Activated CD4-positive, CD25-positive, alpha-beta regulatory T cell treated with anti-CD3 and anti-CD28 coated beads, Interleukin-2, amount 50 U/mL, for 24 hours (primary cell): ENCODE results near the gene RNFT2.
"Not testable (repeated sequence)": the region's sequence is repeated elsewhere in the genome, so short reads cannot be mapped to it uniquely, and the experiment has no call there.

Experiments
- ATAC-seq, 2 donors: fragments of 150-1000 bp; cut with Tn5 transposase; one replicate each; pipeline ENCODE4 v1.10.0; 2021; ENCODE audit warnings: mild to moderate bottlenecking in 1 of 2, moderate library complexity in 1 of 2

The RNFT2 gene

DNA sequence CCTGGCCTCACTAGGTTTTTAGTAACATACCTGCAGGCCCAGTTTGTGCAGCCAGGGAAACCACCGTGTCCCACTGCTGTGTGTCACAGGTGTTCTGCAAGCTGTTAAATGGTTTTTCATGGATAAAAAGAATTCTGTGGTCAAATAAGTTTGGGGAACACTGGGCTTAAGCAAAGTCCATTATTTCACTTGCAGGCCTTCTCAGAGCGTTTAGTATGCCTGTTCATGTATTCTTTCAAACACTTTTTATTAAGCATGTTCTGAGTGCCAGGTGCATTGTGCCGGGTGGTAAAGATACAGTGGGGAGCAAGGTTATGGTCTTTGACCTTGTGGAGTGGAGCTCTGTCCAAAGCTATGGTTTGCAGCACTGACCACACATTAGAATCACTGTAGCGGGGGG is 7.4 kb downstream of the RNFT2 start:
- ATAC-seq, result no peak

DNA sequence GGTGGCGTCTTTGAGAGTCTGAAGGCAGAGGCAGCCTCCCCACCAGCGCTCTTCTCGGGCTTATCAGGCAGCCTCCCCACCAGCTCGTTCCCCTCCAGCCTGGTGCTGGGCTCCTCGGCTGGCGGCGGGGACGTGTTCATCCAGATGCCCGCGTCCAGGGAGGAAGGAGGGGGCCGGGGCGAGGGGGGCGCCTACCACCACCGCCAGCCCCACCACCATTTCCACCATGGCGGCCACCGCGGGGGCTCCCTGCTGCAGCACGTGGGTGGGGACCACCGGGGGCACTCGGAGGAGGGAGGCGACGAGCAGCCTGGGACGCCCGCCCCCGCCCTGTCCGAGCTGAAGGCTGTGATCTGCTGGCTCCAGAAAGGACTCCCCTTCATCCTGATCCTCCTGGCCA is 11.8 kb downstream of the RNFT2 start:
- ATAC-seq, result no peak

DNA sequence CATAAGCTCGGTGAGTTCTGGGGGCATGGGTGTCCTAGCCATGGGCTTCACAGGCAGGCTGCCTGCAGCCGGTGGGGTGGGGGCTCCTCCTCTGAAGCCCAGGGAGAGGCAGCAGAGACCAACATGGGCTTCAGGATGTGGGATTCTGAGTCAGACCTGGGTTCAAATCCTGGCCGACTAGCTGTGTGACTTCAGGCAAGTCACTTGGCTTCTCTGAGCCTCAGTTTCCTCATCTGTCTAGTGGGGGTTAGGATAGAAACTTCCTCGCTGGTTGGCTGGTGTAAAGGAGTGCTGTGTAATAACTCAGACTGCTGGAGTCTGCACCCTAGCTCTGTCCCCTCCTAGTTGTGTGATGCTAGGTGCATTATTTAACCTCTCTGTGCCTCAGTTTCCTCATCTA is 12.2 kb downstream of the RNFT2 start:
- no peak for ATAC-seq

DNA sequence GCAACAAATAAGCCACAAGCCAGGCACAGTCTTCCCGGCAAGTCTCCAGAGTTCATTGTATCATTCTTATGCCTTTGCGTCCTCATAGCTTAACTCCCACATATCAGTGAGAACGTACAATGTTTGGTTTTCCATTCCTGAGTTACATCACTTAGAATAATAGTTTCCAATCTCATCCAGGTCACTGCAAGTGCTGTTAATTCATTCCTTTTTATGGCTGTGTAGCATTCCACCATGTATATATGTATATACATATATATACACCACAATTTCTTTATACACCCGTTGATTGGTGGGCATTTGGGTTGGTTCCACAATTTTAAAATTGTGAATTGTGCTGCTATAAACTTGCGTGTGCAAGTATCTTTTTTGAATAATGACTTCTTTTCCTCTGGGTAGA is 16.0 kb downstream of the RNFT2 start:
- ATAC-seq, result not testable (repeated sequence)

DNA sequence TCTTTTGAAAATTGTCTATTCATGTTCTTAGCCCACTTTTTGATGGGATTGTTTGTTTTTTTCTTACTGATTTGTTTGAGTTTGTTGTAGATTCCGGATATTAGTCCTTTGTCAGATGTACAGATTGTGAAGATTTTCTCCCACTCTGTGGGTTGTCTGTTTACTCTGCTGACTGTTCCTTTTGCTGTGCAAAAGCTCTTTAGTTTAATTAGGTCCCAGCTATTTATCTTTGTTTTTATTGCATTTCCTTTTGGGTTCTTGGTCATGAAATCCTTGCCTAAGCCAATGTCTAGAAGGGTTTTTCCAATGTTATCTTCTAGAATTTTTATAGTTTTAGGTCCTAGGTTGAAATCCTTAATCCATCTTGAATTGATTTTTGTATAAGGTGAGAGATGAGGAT is 16.7 kb downstream of the RNFT2 start:
- ATAC-seq, result not testable (repeated sequence)

DNA sequence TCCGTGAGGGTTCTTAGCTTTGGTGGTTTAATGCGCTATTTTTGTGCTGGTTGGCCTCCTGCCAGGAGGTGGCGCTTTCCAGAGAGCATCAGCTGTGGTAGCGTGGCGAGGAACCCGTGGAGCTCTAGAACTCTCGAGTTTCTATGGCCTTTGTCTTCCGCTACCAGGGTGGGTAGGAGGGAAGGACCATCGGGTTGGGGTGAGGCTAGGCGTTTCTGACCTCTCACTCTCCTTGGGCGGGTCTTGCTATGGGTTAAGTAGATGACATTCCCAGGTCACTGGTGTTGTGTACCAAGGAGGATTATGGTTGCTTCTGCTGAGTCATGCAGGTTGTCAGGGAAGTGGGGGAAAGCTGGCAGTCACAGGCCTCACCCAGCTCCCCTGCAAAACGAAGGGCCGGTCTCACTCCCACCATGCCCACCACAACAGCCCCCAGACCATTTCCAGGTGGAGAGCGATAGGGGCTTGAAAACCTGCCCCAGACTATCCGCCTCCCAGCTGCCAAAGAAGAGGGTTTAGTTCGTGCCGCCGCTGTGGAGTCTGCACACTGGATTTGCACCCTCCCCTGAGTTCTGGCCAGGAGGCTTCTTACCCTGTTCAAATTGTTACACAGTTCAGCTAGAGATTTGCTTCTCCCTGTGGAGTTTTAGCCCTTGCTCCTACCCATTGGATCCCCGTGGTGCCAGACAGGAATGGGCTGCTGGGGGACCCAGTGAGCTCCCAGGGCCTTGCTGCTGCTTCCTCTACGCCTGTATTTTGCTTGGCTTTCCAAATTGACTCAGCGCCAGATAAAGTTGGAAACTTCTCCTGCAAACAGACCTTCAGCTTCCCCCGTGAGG is 21.9 kb downstream of the RNFT2 start:
- ATAC-seq, result no peak

DNA sequence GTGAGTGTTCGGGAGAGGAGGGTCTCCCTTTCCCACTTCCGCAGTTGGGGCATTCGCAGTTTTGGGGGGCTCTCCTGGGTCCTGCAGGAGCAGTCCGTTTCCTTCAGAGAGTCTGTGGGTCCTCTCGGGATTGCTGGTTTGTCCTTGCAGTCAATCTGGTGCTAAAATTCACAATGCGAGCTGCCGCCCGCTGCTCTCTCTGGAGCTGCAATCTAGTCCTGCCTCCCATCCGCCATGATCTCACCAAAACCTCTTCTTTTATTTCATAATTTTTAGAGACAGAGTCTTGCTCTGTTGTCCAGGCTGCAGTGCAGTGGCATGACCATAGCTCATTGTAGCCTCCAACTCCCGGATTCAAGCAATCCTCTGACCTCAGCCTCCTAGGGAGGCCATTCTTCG is 22.5 kb downstream of the RNFT2 start:
- no peak for ATAC-seq

DNA sequence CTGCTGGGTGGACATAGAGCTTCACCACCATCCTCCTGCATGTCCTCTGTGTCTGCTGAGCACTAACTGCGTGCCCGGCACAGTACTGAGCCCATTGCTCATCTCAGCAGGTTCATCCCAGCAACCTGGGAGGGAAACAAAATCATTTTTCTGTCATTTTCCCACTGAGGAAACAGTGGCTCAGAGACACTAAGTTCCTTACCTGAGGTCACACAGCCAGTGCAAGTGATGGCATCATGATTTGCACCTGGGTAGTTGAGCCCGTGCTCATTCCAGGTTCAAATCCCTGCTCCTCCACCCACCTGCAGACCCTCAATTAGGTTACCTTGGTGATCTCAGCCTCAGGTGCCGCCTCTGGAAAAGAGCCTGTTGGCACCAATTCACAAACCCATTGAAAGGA is 23.4 kb downstream of the RNFT2 start:
- no peak for ATAC-seq

DNA sequence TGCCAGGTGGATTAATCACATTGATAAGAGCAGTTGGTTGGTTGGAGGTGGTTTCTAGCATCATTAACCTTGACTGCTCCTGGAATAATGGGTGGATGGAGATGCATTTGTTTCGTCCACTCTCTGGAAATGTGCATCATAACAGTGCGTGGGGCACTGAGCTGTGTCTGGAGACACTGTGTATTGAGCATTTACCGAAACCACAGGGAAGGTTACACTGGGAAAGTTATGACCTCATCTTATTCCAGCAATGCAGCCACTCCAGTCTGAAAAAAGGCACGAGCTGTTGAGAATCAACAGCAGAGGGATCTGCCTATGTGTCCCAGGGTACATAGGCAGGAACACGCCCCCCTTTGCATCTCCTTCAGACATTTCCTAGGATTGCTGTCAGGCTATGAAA is 27.2 kb downstream of the RNFT2 start:
- no peak for ATAC-seq

DNA sequence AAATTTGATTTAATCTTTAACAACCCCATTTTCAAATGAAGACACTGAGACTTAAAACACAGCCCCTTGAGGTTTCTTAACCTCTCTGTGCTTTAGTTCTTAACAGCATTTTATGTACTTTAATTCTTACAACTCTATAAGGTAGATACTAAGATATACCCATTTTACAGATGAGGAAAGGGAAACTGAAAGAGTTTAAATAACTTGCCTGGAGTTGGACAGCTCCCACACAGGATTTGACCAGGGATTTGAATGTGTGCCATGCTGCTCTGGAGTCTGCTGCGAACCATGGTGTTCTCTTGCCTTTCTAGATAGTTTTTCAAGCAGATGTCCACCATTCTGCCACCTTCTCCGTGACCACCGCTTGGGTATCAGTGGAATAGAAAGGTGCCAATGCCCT is 28.2 kb downstream of the RNFT2 start:
- ATAC-seq, result no peak

DNA sequence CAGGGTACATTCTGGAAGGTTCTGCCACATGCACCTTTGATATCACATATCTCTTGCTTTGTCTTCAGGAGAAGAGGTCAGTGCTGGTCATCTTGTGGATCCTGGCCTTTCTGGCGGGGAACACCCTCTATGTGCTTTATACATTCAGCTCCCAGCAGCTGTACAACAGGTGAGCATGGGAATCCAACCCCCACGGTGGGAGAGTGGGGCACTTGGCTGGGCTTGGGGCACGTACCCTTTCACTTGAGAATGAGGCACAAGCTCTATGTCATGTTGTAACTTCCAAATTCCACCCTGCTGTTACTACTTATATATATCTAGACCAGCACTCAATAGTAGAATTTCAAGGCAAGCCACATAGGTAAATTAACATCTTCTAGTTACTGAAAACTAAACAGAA is 28.6 kb downstream of the RNFT2 start:
- no peak for ATAC-seq

DNA sequence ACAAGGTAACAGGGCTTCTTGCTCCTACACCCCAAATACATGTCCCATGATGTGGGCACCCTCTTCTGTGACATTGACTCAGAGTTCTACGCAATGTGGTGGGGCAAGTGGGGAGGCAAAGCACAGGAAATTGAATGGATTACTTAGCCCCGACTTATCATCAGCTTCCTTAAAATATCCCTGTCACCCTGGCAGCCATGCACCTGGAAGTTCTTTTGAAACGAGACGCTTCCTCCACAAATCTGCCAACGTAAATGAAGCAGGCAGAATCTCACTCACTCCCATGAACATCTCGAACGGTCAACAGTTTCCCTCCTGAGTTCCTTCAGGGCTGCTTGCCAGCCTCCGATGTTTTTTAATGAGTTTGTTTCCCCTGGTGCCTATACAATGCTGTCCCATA is 33.5 kb downstream of the RNFT2 start:
- no peak for ATAC-seq

DNA sequence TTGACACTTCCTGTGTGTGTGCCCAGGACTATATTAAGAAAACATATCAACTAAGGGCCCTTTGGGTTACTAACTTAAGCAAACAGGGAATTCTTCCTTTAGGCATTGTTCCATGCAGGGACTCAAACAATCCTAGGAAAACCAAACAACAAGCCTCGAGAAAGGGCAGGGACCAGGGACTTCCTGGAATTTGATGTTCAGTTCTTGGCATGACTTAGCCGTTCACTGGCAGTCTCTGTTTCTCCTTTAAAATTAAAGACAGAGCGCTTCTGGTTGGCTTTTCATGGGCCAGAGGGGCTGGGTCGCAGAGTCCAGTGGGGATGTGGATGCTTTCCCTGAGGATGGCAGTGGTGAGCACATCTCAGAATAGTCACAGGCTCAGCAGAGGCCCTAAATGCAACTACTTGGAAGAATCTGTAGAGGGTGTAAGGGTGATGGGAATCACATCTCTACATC is 35.2 kb downstream of the RNFT2 start:
- no peak for ATAC-seq

DNA sequence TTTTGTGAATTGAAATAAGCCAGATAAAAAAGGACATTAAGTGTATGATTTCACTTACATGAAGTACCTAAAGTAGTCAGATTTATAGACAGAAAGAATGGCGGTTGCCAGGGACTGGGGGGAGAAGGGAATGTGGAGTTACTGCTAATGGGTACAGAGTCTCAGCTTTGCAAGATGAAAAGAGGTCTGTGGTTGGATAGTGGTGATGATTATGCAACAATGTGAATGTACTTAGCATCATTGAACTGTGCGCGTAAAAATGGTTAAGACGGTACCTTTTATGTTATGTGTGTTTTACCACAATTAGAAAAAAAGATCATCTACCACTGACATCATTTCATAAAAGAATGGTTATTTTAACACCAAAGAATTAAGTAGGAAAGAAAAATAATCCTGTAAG is 35.9 kb downstream of the RNFT2 start:
- ATAC-seq, result no peak

DNA sequence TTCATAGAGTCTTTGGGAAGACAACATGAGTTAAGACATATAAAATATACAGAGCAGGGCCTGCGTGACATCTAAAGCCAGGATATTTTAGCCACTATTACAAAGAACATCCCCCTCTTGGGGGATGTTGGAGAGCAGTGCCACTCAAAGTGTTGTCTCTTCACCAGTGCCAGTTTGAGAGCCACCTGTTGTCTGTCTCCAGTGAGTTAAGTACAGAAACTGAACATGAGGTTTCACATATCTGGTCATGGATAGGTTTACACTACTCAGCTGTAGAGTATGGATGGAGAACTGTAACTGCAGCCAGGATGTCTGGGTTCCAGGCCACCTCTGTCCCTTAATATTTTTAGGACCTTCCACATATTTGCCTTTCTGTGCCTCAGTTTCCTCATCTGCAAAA is 39.1 kb downstream of the RNFT2 start:
- ATAC-seq, result no peak

DNA sequence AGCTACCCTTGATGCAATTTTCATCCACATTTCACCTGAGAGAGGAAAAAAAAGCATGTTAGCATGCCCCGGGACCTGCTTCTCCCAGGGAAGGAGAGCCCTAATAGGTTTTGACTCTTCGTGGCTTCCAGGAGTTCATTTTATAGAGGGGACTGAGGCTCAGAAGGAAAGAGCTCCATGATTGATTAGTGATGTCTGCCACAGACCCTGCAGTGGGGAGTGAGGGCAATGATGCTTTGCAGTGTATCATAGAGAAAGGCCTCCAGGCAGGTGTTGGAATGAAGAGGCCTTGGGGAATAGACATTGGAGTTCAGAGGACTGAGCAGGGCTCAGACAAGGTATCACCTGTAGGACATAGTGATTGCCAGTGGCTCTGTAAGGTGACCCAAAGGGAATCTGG is 41.5 kb downstream of the RNFT2 start:
- ATAC-seq, result no peak

DNA sequence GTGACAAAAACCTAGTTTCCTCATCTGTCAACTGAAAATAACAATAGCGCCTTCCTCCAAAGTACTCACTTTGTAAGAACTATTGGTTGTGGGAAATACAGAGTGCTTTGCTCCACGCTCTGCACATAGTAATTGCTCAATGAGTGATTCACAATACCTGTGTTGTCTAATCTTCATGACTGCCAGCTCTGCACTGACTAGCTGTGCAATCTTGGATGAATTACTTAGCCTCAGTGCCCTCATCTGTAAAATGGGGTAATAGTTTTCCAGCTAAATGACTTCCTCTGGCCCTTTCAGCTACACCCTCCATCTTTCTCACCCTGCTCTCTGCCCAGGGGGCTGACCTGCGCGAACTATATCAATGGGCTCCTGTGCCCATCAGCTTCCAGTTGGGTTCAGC is 42.8 kb downstream of the RNFT2 start:
- no peak for ATAC-seq

DNA sequence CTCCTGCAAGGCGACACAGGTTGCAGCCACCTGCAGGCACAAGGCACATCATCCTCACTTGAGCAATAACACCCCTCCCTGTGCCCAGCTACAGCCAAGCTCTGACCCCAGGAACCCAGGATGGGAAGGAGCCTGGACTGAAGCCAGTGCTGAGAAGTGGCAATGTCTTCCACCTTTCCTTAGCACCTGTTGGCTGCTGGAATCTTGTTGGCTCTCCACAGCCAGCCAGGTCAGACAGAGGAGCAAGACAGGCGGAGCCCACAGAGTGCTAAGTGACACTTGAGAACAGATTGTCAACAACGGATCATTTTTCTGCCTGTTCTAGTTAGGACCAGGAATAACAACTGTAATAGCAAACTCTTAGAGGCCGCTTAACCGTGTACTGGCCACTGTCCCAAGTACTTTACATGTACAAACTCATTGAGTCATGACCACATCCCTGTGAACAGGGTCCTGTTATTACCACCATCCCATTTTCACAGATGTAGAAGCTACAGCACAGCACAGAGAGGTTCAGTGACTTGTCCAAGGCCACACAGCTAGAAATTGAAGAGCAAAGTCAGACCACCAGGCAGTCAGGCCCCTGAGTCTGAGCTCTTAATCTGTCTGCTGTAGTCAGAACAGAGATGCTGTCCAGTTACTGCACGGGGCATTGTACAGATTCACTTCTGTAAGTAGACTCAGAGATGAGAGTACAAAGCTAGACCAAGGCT is 45.6 kb downstream of the RNFT2 start:
- no peak for ATAC-seq

DNA sequence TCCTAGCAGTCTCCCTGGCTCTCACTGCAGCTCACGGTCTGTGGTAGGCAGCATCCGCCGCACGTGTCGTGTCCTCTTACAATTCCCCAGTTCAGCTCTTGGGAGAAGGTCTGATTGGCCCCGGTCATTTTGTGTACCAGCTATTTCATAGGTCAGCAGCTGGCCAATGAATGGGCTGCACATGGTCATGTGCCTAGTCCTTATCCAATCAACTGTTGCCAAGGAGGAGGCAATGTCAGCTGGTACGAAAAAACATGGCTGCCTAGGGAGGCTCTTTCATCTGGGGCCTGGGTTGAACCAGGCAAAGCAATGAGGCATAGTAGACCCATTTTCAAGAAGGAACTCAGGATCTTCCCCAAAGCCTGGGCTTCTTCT is 46.1 kb downstream of the RNFT2 start:
- ATAC-seq, result no peak

DNA sequence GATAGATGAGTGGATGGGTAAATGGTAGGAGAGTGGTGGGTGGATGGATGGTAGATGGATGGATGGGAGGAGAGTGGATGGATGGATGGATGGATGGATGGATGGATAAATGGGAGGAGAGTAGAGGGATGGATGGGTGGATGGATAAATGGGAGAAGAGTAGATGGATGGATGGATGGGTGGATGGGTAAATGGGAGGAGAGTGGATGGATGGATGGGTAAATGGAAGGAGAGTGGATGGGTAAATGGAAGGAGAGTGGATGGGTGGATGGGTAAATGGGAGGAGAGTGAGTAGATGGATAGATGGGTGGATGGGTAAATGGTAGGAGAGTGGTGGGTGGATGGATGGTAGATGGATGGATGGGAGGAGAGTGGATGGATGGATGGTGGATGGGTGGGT is 51.4 kb downstream of the RNFT2 start:
- ATAC-seq, result not testable (repeated sequence)

DNA sequence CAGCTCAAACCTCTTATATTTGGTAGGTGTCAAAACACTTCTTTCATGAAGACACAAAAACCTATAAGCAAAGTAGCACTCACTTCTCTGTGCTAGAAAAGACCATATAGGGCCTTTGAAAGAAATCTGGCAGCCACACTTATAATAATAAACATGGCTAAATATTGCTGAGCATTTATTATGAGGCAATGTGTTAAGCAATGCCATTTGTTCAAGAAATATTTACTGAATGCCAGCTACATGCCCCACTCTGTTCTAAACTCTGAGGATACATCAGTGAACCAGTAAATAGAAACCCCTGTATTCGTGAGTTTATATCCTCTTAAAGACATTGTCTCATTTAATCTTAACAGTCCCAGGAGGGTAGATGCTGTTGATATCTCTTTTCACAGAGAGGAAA is 52.0 kb downstream of the RNFT2 start:
- no peak for ATAC-seq

DNA sequence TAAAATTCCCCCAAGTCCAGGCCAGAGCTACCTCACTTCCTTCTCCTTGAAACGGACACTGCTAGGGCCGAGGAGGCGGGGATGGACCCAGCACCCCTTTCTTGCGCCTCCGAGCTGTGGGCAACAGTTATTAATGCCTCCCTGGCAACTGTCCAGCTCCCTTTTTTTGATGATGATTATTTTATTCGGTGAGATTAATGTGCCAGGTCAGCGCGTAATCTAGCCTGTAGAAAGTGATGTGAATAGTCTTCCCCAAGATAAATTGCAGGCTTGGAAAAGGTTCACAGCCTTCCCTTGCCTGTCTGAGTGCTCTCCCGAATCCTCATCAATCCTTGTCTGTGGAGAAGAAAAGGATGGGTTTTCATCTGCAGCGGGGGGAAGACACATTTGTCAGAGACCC is 54.3 kb downstream of the RNFT2 start:
- ATAC-seq, result no peak

DNA sequence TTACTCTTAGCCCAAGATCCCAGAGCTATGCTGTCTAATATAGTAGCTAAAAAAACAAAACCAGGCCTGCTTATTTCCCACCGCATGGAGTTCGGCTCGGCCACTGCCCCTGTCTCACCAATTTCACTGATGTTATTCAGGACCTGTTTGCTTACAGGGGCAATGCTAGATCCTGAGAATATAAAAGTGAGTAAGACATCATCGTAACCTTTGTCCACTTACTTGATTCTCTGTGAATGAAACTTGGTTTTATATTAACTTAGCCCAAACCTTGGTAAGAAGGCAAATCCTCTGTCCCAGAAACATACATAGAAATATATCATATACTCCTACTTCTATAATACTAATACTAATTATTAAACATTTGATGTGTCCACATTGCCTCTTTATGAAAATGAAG is 56.6 kb downstream of the RNFT2 start:
- no peak for ATAC-seq

DNA sequence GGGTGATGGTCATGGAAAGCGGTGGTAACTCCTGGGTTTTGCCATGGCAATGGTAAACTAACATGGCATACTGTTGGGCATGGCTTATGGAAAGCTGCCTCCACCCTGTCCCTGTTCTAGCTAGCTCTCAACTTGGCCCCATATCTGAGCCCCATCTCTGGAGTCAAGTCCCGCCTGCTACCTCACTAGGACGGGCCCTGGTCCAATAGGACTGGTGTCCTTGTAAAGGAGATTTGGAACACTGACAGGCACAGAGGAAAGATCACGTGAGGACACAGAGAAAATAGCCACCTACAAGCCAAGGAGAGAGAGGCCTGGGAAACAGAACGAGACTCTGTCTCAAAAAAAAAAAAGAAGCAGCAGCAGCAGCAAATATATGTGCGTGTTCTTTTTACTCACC is 59.8 kb downstream of the RNFT2 start:
- ATAC-seq, result no peak

DNA sequence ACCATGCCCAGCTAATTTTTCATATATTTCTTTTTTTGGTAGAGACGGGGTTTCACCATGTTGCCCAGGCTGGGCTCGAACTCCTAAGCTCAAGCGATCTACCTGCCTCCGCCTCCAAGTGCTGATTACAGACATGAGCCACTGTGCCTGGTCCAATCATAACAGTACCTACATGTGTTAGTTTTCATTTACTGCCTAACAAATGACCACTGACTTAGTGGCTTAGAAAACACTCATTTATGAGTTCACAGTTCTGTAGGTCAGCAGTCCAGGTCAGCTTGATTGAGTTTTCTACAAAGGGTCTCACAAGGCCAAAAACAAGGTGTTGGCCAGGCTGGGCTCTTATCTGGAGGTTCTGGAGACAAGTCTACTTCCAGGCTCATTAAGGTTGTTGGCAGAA is 60.6 kb downstream of the RNFT2 start:
- ATAC-seq, result no peak
